A673 (cell line): ENCODE results near the gene FRMD1. TPM values are rescaled to one million over a fixed set of nuclear protein-coding genes. Genes with fewer than 3 reads are reported as not detected.
A peak's percentile ranks its signal among the peaks of the same experiment; 100 is the strongest.

Experiments
- BruUV-seq: library from RNA; stranded (reverse); fragments of 400-500 nt; replicated peaks from 2 replicates; lab custom pipeline; 2021; lab: Mats Ljungman, UMichigan
- CTCF ChIA-PET: fragments of 300-600 bp; sonication (Branson Sonifier 250); formaldehyde crosslinking; loops from one replicate; lab custom pipeline; 2022; ENCODE audit warnings: antibody characterized with exemption; lab: Charles Lee
- POLR2A ChIA-PET: fragments of 300-600 bp; sonication (Branson Sonifier 250); formaldehyde crosslinking; loops from one replicate; lab custom pipeline; 2022; ENCODE audit warnings: antibody characterized with exemption; ENCODE audit not compliant: low non-redundant PET; lab: Charles Lee
- DNase-seq: peaks from one replicate; pipeline ENCODE4 v3.0.0-alpha.2; 2015; ENCODE audit warnings: low spot score
- H3K27ac ChIP-seq: fragments of 200-600 bp; sonication (generic); 2 replicates; pipeline ENCODE4 v1.5.1; 2016; ENCODE audit warnings: mixed run types, low read depth, mild to moderate bottlenecking, mixed read lengths, antibody characterized with exemption, low read length; ENCODE audit not compliant: poor library complexity, severe bottlenecking
- H3K27me3 ChIP-seq: fragments of 200-600 bp; sonication (generic); replicated peaks from 2 replicates; pipeline ENCODE4 v1.6.1; 2017; ENCODE audit warnings: mixed run types, low read depth, mild to moderate bottlenecking, mixed read lengths, antibody characterized with exemption, low read length; ENCODE audit not compliant: insufficient read depth, poor library complexity
- H3K36me3 ChIP-seq: fragments of 200-600 bp; sonication (generic); 2 replicates; pipeline ENCODE4 v1.6.1; 2016; ENCODE audit warnings: mixed run types, mild to moderate bottlenecking, mixed read lengths, antibody characterized with exemption, low read length; ENCODE audit not compliant: insufficient read depth, poor library complexity, severe bottlenecking
- H3K4me1 ChIP-seq: fragments of 200-600 bp; sonication (generic); 2 replicates; pipeline ENCODE4 v1.6.1; 2017; ENCODE audit warnings: mixed run types, mild to moderate bottlenecking, mixed read lengths, antibody characterized with exemption, low read length; ENCODE audit not compliant: insufficient read depth, poor library complexity, severe bottlenecking
- H3K4me3 ChIP-seq: fragments of 200-600 bp; sonication (generic); 2 replicates; pipeline ENCODE4 v1.5.1; 2016; ENCODE audit warnings: low read depth, mixed run types, mild to moderate bottlenecking, mixed read lengths, low read length; ENCODE audit not compliant: poor library complexity, severe bottlenecking
- H3K9me3 ChIP-seq: fragments of 200-600 bp; sonication (generic); 2 replicates; pipeline ENCODE4 v1.6.1; 2016; ENCODE audit warnings: mixed run types, low read depth, mild to moderate bottlenecking, mixed read lengths, antibody characterized with exemption, low read length; ENCODE audit not compliant: poor library complexity, severe bottlenecking
- EZH2 ChIP-seq: fragments of 200-600 bp; sonication (generic); IDR thresholded peaks from 2 replicates; pipeline ENCODE4 v1.6.1; 2017; ENCODE audit warnings: borderline replicate concordance, low read depth, mild to moderate bottlenecking, mixed read lengths, antibody characterized with exemption, low read length; ENCODE audit not compliant: poor library complexity, severe bottlenecking
- intact Hi-C: fragments of 100-400 bp; cut with micrococcal nuclease; formaldehyde crosslinking; loops from one replicate; pipeline ENCODE4 v1.10.0; 2022; ENCODE audit not compliant: unreplicated experiment
- total RNA-seq: library from RNA; stranded (reverse); gene quantifications from 2 replicates; pipeline ENCODE4 v1.2.3, GENCODE V29; 2021
- TF ChIP-seq, protein P1 (sequence below): fragments of 300-800, 200-600 bp; sonication (generic); conservative IDR thresholded peaks from 2 replicates; pipeline ENCODE4 v1.5.1; 2017; ENCODE audit warnings: low read depth, mild to moderate bottlenecking, antibody characterized with exemption, low read length, moderate library complexity, mixed read lengths

FRMD1 gene
- total RNA-seq, 1 experiment from 2014 or later = not detected

GRCh38 chr6:168109171-168109570 is 30.2 kb upstream of the FRMD1 start:
- Histone ChIP-seq H3K4me3 (no peak overlapping the region), H3K36me3 (no peaks in the 10 kb centered on the region), H3K4me1 (no peaks in the 10 kb centered on the region), H3K27me3 (no peaks in the 10 kb centered on the region), H3K9me3 (no peaks in the 10 kb centered on the region), H3K27ac (no peak overlapping the region)
- ChIA-PET CTCF (interaction anchor here (0.5 to 0.6 kb wide), 2 partner anchors 12 to 24 kb away, joined by 3 to 8 read pairs; no protein-coding TSS in a partner anchor), POLR2A (no interaction called here)
- BruUV-seq = no TSS peak
- intact Hi-C loops = no loop called here
- TF ChIP-seq, protein P1, sequence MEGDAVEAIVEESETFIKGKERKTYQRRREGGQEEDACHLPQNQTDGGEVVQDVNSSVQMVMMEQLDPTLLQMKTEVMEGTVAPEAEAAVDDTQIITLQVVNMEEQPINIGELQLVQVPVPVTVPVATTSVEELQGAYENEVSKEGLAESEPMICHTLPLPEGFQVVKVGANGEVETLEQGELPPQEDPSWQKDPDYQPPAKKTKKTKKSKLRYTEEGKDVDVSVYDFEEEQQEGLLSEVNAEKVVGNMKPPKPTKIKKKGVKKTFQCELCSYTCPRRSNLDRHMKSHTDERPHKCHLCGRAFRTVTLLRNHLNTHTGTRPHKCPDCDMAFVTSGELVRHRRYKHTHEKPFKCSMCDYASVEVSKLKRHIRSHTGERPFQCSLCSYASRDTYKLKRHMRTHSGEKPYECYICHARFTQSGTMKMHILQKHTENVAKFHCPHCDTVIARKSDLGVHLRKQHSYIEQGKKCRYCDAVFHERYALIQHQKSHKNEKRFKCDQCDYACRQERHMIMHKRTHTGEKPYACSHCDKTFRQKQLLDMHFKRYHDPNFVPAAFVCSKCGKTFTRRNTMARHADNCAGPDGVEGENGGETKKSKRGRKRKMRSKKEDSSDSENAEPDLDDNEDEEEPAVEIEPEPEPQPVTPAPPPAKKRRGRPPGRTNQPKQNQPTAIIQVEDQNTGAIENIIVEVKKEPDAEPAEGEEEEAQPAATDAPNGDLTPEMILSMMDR = no peak
- TF ChIP-seq EZH2 = no peak
- no peak for DNase-seq

DNA sequence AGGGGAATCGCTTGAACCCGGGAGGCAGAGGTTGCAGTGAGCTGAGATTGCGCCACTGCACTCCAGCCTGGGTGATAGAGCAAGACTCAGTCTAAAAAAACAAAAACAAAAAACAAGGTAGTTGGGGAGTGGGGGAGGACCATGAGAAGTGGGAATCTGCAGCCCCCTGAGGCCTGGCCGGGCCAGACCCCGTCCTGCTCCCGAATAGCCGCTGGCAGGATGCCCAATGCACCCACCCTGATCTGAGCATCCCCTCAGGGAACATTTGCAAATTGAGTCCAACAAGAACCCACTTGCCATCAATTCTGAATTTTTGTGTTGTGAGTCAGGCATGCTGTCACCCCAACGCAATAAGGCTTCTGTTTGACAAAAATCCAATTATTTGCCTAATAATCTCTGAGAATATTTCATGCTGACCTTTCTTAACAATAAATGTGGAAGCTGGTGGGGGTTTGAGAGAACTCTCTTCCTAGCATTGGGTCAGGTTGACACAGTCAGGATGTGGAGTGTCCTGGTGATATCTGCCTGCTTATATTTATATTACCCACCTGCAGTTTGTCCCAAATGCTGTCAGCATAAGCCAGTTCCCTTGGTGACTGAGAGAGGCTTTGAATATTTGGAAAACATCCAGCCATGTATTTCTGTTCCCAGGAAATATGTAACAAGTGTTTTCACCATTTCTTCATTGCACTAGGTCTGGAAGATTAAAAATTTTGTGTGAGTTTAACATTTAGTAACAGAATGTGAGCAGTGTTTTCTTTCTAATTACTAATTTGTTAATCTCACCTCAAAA is 28.4 kb upstream of the FRMD1 start:
- ChIA-PET CTCF (no interaction called here), POLR2A (no interaction called here)
- DNase-seq = peak; percentile 18
- Histone ChIP-seq H3K9me3 (no peaks in the 10 kb centered on the region), H3K4me3 (no peak overlapping the region), H3K27ac (no peak overlapping the region), H3K27me3 (no peaks in the 10 kb centered on the region), H3K4me1 (no peaks in the 10 kb centered on the region), H3K36me3 (no peaks in the 10 kb centered on the region)
- no TSS peak for BruUV-seq
- TF ChIP-seq, protein P1 = no peak
- no peak for TF ChIP-seq EZH2
- intact Hi-C loops = no loop called here

GRCh38 chr6:168106633-168107005 is 27.6 kb upstream of the FRMD1 start:
- no peak for DNase-seq
- Histone ChIP-seq H3K4me3 (no peak overlapping the region), H3K27me3 (no peaks in the 10 kb centered on the region), H3K27ac (no peak overlapping the region), H3K4me1 (no peaks in the 10 kb centered on the region), H3K9me3 (no peaks in the 10 kb centered on the region), H3K36me3 (no peaks in the 10 kb centered on the region)
- ChIA-PET POLR2A (no interaction called here), CTCF (no interaction called here)
- BruUV-seq = no TSS peak
- TF ChIP-seq, protein P1 = no peak
- TF ChIP-seq EZH2 = no peak
- intact Hi-C loops = no loop called here
